ENCODE results near the gene APOM. TPM values are rescaled to one million over a fixed set of nuclear protein-coding genes. Genes with fewer than 3 reads are reported as not detected.

The APOM gene
- total and polyA plus RNA-seq, 2 of the 4 experiments (the other 2 are of a cell fraction): 1.4 to 3.8 TPM

DNA sequence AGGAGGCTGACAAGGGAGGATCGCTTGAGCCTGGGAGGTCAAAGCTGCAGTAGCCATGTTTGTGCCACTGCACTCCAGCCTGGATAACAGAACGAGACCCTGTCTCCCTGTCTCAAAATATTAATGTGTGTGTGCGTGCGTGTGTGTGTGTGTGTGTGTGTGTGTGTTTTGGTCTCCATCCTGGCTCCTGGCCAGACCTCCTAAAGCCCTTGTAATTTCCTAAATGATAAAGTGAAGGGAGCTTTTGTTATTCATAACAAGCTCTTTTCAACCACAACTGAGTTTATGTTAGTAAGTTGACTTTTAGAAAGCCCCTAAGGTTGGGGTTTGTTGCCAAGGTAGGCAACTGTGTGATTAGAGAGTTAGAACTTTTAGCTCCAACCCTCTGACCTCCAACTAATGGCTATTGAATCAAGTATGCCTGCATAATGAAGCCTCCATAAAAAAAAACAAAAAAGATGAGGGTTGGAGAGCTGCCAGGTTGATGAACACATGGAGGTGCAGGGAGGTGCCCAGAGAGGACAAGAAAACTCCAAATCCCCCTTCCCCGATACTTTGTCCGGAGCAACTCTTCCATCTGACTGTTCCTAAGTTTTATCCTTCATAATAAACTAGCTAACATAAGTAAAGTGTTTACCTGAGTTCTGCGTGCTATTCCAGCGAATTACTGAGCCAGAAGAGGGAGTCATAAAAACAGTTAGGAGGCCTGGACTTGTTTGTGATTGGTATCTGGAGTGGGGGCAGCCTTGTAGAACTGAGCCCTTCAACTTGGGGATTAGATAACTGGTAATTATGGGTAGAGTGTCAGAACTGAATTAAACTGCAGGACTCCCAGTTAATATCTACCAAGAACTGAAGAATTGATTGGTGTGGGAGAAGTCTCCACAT is 45.9 kb upstream of the APOM start:
- Histone ChIP-seq H3K36me3 (ENCODE audit: control insufficient read depth, insufficient read depth, low read length) (no peaks in the 10 kb centered on the region), H2AK9ac (replicated peaks; ENCODE audit: low read depth, low read length, poor library complexity) (no peak overlapping the region), H4K91ac (ENCODE audit: insufficient read depth, low read depth, low read length) (no peak overlapping the region), H3K14ac (replicated peaks; ENCODE audit: low read depth, low read length) (no peak overlapping the region), H3K18ac (ENCODE audit: low read depth, low read length) (no peak overlapping the region), H3K9me3 (ENCODE audit: control insufficient read depth, insufficient read depth, low read length) (no peaks in the 10 kb centered on the region), H3K4me3 (ENCODE audit: insufficient read depth, low read depth, low read length) (no peak overlapping the region), H3K9me1 (ENCODE audit: insufficient read depth, low read length) (0 out of 2 replicates have a peak, but pooled peaks cover 3% of the 10 kb centered on the region), H3K27ac (ENCODE audit: insufficient read depth, low read length) (no peak overlapping the region), H3K4me2 (ENCODE audit: low read depth, low read length) (no peak overlapping the region), H2BK20ac (ENCODE audit: low read depth, low read length) (no peak overlapping the region), H2AFZ (replicated peaks; ENCODE audit: low read length, poor library complexity) (no peak overlapping the region), H2BK15ac (ENCODE audit: low read depth, low read length) (no peak overlapping the region), H3K79me1 (ENCODE audit: low read depth in 1 of 2, low read length in 2 of 2) (no peaks in the 10 kb centered on the region), H3K23ac (ENCODE audit: low read depth, low read length) (no peak overlapping the region), H3K4me1 (ENCODE audit: control insufficient read depth, insufficient read depth, low read length) (no peaks in the 10 kb centered on the region), H3K4ac (ENCODE audit: low read depth, low read length) (no peak overlapping the region), H3K56ac (ENCODE audit: extremely low read depth, insufficient read depth, low read length) (no peak overlapping the region), H2BK120ac (ENCODE audit: low read depth, low read length) (no peak overlapping the region), H4K5ac (ENCODE audit: low read depth, low read length) (no peak overlapping the region), H3K27me3 (ENCODE audit: control insufficient read depth, insufficient read depth, low read length) (peaks cover 7% of the 10 kb centered on the region), H4K20me1 (ENCODE audit: insufficient read depth, low read length) (no peaks in the 10 kb centered on the region), H2BK5ac (ENCODE audit: low read depth, low read length, poor library complexity, severe bottlenecking) (no peak overlapping the region), H2AK5ac (ENCODE audit: low read depth, low read length) (no peak overlapping the region), H3K9ac (ENCODE audit: low read depth, low read length) (no peak overlapping the region), H4K8ac (ENCODE audit: low read depth in 2 of 2, low read length in 2 of 2) (no peak overlapping the region)
- in situ Hi-C loops (cut with MboI; ENCODE audit: low sequenced_read_pairs) (no loop called here), intact Hi-C loops (cut with micrococcal nuclease) (no loop called here), dilution Hi-C loops (cut with HindIII; ENCODE audit: low sequenced_read_pairs, unreplicated experiment) (no loop called here)
- CTCF ChIA-PET: interaction anchor here (0.6 to 0.8 kb wide), 2 partner anchors 37 to 63 kb away, joined by 3 to 4 read pairs; partner anchors contain the start of gene ATP6V1G2
- ATAC-seq (ENCODE audit: low read depth): no peak
- POLR2A ChIA-PET (ENCODE audit: unreplicated experiment): no interaction called here
- no TSS peak for BruUV-seq (replicated peaks)
- 100% methylated on average over 1 of the region's 8 CpGs; no CpG with 5 or more reads in 1 of the 2 experiments for WGBS, 2 experiments (ENCODE audit: extremely low coverage in 2 of 2, insufficient read length in 1 of 2)
- DNase-seq: no peak
- TF ChIP-seq FOS (IDR thresholded peaks at IDR 0.05; ENCODE audit: low read depth, low read length): no peak
- TF ChIP-seq RFX5 (IDR thresholded peaks at IDR 0.05; ENCODE audit: low read depth, low read length): no peak
- no peak for TF ChIP-seq USF2 (IDR thresholded peaks at IDR 0.05; ENCODE audit: low read depth, low read length)
- TF ChIP-seq NFE2L2 (IDR thresholded peaks at IDR 0.05; ENCODE audit: low read depth, low read length): no peak
- no peak for TF ChIP-seq MXI1 (IDR thresholded peaks at IDR 0.05; ENCODE audit: borderline replicate concordance, low read depth, low read length)
- TF ChIP-seq POLR2A (IDR thresholded peaks at IDR 0.05; ENCODE audit: low read depth, low read length): no peak
- TF ChIP-seq CEBPB (IDR thresholded peaks at IDR 0.05; ENCODE audit: low read depth, low read length): no peak
- TF ChIP-seq CHD1 (IDR thresholded peaks at IDR 0.05; ENCODE audit: low read depth, low read length): no peak
- no peak for TF ChIP-seq RAD21 (IDR thresholded peaks at IDR 0.05; ENCODE audit: low read length)
- no peak for TF ChIP-seq MAFK (IDR thresholded peaks at IDR 0.05; ENCODE audit: low read depth, low read length)
- TF ChIP-seq, protein P1, sequence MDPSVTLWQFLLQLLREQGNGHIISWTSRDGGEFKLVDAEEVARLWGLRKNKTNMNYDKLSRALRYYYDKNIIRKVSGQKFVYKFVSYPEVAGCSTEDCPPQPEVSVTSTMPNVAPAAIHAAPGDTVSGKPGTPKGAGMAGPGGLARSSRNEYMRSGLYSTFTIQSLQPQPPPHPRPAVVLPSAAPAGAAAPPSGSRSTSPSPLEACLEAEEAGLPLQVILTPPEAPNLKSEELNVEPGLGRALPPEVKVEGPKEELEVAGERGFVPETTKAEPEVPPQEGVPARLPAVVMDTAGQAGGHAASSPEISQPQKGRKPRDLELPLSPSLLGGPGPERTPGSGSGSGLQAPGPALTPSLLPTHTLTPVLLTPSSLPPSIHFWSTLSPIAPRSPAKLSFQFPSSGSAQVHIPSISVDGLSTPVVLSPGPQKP (IDR thresholded peaks at IDR 0.05; ENCODE audit: borderline replicate concordance, low read depth, low read length): no peak
- TF ChIP-seq BHLHE40 (IDR thresholded peaks at IDR 0.05; ENCODE audit: low read depth, low read length): no peak
- no peak for TF ChIP-seq MAZ (IDR thresholded peaks at IDR 0.05; ENCODE audit: borderline replicate concordance, low read depth, low read length)
- TF ChIP-seq SMC3 (IDR thresholded peaks at IDR 0.05; ENCODE audit: low read depth, low read length): no peak
- no peak for TF ChIP-seq RCOR1 (IDR thresholded peaks at IDR 0.05; ENCODE audit: insufficient replicate concordance, low read length)

Data from IMR-90 (cell line).